Glutamatergic neuron (in vitro differentiated cells): ENCODE measurements around the gene ZNF460. TPM values are rescaled to one million over a fixed set of nuclear protein-coding genes. Genes with fewer than 3 reads are reported as not detected.

Experiments used
- DNase-seq: peaks from one replicate; pipeline ENCODE4 v3.0.0; 2022
- H3K27ac Mint-ChIP-seq: one replicate; pipeline ENCODE4 v1.8.0; 2020; ENCODE audit warnings: mild to moderate bottlenecking, mixed read lengths, inconsistent platforms; ENCODE audit not compliant: unreplicated experiment
- H3K27me3 Mint-ChIP-seq: one replicate; pipeline ENCODE4 v1.8.0; 2020; ENCODE audit warnings: mild to moderate bottlenecking, moderate library complexity, mixed read lengths, inconsistent platforms; ENCODE audit not compliant: unreplicated experiment
- H3K36me3 Mint-ChIP-seq: one replicate; pipeline ENCODE4 v1.8.0; 2020; ENCODE audit warnings: mild to moderate bottlenecking, mixed read lengths, inconsistent platforms; ENCODE audit not compliant: unreplicated experiment
- H3K4me1 Mint-ChIP-seq: one replicate; pipeline ENCODE4 v1.8.0; 2020; ENCODE audit warnings: mild to moderate bottlenecking, low read depth, mixed read lengths, inconsistent platforms; ENCODE audit not compliant: unreplicated experiment
- H3K4me3 Mint-ChIP-seq: one replicate; pipeline ENCODE4 v1.8.0; 2020; ENCODE audit warnings: mild to moderate bottlenecking, mixed read lengths, inconsistent platforms; ENCODE audit not compliant: unreplicated experiment
- H3K9me3 Mint-ChIP-seq: one replicate; pipeline ENCODE4 v1.8.0; 2020; ENCODE audit warnings: mild to moderate bottlenecking, moderate library complexity, mixed read lengths, inconsistent platforms; ENCODE audit not compliant: unreplicated experiment
- total RNA-seq: library from RNA; stranded (reverse); fragmentation: NEBNext Ultra II Directional; extraction: Animal tissue kit (Norgen Biotek cat#: 25700); gene quantifications from one replicate; pipeline ENCODE4 v1.2.1, GENCODE V29; 2021; ENCODE audit not compliant: unreplicated experiment
- TF ChIP-seq, protein P1 (sequence below): fragments of 200-600 bp; sonication (generic); IDR thresholded peaks from one replicate; pipeline ENCODE4 v1.5.0; 2021; ENCODE audit not compliant: partially characterized antibody, unreplicated experiment

The ZNF460 gene
- total RNA-seq, 1 donor from 2014 or later = 62.1 TPM

DNA sequence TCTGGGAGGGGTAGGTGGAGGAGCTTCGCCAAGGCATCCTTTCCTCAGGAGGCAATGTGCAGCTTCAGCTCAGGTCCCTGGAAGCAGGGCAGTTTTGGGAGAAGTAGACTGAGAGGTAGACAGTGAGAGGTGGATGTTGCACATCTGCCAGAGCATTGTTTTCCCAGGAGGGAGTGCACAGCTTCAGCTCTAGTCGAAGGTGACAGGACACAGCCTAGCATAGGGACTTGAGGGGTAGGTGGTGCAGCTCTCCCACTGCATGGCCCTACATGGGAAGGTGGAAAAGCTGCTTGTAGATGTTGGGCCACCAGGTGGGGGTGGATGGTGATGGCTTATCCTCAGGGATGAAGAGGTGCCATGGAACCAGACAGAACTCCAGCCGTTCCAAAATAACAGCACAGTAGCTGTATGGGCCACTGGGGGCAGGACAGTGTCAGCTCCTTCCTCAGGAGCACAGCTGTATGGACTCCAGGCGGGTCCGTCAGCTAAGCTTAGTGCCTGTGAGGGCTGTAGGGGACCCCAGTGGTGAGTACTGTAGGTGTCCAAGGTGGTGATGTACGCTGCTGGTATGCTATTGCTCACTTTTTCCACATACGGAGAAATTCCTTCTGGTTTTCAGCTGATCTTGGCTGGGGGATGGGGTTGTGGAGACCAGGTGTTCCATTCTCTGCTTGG is 22.6 kb downstream of the ZNF460 start:
- no peaks in the 10 kb centered on the region for H3K27me3 Mint-ChIP-seq
- TF ChIP-seq, protein P1, sequence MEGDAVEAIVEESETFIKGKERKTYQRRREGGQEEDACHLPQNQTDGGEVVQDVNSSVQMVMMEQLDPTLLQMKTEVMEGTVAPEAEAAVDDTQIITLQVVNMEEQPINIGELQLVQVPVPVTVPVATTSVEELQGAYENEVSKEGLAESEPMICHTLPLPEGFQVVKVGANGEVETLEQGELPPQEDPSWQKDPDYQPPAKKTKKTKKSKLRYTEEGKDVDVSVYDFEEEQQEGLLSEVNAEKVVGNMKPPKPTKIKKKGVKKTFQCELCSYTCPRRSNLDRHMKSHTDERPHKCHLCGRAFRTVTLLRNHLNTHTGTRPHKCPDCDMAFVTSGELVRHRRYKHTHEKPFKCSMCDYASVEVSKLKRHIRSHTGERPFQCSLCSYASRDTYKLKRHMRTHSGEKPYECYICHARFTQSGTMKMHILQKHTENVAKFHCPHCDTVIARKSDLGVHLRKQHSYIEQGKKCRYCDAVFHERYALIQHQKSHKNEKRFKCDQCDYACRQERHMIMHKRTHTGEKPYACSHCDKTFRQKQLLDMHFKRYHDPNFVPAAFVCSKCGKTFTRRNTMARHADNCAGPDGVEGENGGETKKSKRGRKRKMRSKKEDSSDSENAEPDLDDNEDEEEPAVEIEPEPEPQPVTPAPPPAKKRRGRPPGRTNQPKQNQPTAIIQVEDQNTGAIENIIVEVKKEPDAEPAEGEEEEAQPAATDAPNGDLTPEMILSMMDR = no peak
- no peaks in the 10 kb centered on the region for H3K4me1 Mint-ChIP-seq
- no peak for DNase-seq
- H3K4me3 Mint-ChIP-seq = no peak overlapping the region
- H3K27ac Mint-ChIP-seq = no peak overlapping the region
- H3K9me3 Mint-ChIP-seq = peaks cover 2% of the 10 kb centered on the region
- H3K36me3 Mint-ChIP-seq = peaks cover 4% of the 10 kb centered on the region

- no peaks in the 10 kb centered on the region for H3K4me1 Mint-ChIP-seq
- H3K27me3 Mint-ChIP-seq = peaks cover 3% of the 10 kb centered on the region
- H3K9me3 Mint-ChIP-seq = peaks cover 2% of the 10 kb centered on the region
- no peak overlapping the region for H3K4me3 Mint-ChIP-seq
- TF ChIP-seq, protein P1 = no peak
- H3K36me3 Mint-ChIP-seq = no peaks in the 10 kb centered on the region
- no peak overlapping the region for H3K27ac Mint-ChIP-seq
- no peak for DNase-seq
Observed at GRCh38 chr19:57305056-57305455, 24.8 kb downstream of the ZNF460 start.

GRCh38 chr19:57308514-57308913 is 28.2 kb downstream of the ZNF460 start:
- Mint-ChIP-seq H3K36me3 (no peaks in the 10 kb centered on the region), H3K4me3 (no peak overlapping the region)
- TF ChIP-seq, protein P1 = no peak

DNA sequence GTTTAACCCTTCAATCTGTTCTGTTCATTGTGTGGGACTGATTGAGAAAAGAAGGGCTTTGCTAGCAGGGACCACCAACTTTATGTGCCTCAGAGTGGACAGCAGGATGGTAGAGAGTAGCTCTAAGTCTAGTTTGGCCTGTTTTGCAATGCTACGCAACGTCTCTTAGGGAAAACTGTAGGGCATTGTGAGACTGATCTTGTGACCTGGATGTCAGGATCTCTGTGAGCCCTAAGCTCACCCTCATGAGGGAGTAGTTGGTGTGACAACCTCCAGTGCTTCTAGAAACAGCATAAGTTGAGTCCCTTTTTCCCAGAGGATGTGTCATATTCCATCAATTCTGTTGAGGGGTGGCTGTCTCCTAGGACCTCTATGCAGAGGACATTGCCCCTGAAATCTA is 30.5 kb downstream of the ZNF460 start:
- TF ChIP-seq, protein P1 = no peak
- no peaks in the 10 kb centered on the region for H3K9me3 Mint-ChIP-seq
- H3K36me3 Mint-ChIP-seq = no peaks in the 10 kb centered on the region
- H3K4me3 Mint-ChIP-seq = no peak overlapping the region
- DNase-seq = no peak
- H3K27me3 Mint-ChIP-seq = peaks cover 12% of the 10 kb centered on the region
- no peaks in the 10 kb centered on the region for H3K4me1 Mint-ChIP-seq
- H3K27ac Mint-ChIP-seq = no peak overlapping the region

More at GRCh38 chr19:57308514-57308913, 28.2 kb downstream of the ZNF460 start:
- DNase-seq = no peak
- H3K27ac Mint-ChIP-seq = no peak overlapping the region
- peaks cover 6% of the 10 kb centered on the region for H3K27me3 Mint-ChIP-seq
- no peaks in the 10 kb centered on the region for H3K9me3 Mint-ChIP-seq
- no peaks in the 10 kb centered on the region for H3K4me1 Mint-ChIP-seq

GRCh38 chr19:57314146-57314545 is 33.9 kb downstream of the ZNF460 start:
- Mint-ChIP-seq H3K27ac (no peak overlapping the region), H3K27me3 (peaks cover 17% of the 10 kb centered on the region), H3K4me1 (no peaks in the 10 kb centered on the region), H3K36me3 (no peaks in the 10 kb centered on the region), H3K9me3 (no peaks in the 10 kb centered on the region), H3K4me3 (no peak overlapping the region)
- no peak for DNase-seq
- TF ChIP-seq, protein P1 = no peak
